Loucy (cell line): ENCODE data around the gene CD86.
"Not testable (repeated sequence)": the region's sequence is repeated elsewhere in the genome, so short reads cannot be mapped to it uniquely, and the experiment has no call there.

Source experiments
- H2AFZ ChIP-seq: fragments of 200-600 bp; sonication (generic); 2 replicates; pipeline ENCODE4 v1.6.0; 2016; ENCODE audit warnings: antibody characterized with exemption, mild to moderate bottlenecking, low read length, moderate library complexity
- H3F3A ChIP-seq: fragments of 200-600 bp; 2 replicates; pipeline ENCODE4 v1.6.0; 2016; ENCODE audit warnings: antibody characterized with exemption, low read depth, mild to moderate bottlenecking
- H3K27me3 ChIP-seq: fragments of 200-600 bp; sonication (generic); 2 replicates; pipeline ENCODE4 v1.6.1; 2014; ENCODE audit warnings: low read length, mild to moderate bottlenecking; ENCODE audit not compliant: insufficient read depth, poor library complexity, severe bottlenecking
- H3K36me3 ChIP-seq: fragments of 200-600 bp; sonication (generic); 2 replicates; pipeline ENCODE4 v1.6.1; 2016; ENCODE audit warnings: low read length; ENCODE audit not compliant: insufficient read depth
- H3K4me1 ChIP-seq: fragments of 200-600 bp; sonication (generic); 2 replicates; pipeline ENCODE4 v1.5.1; 2014; ENCODE audit warnings: low read length, mild to moderate bottlenecking; ENCODE audit not compliant: insufficient read depth, poor library complexity, severe bottlenecking
- H3K4me2 ChIP-seq: fragments of 200-600 bp; sonication (generic); 2 replicates; pipeline ENCODE4 v1.6.0; 2014; ENCODE audit warnings: antibody characterized with exemption, low read length, low read depth, mild to moderate bottlenecking; ENCODE audit not compliant: poor library complexity, severe bottlenecking
- H3K4me3 ChIP-seq: fragments of 200-600 bp; sonication (generic); 2 replicates; pipeline ENCODE4 v1.5.1; 2014; ENCODE audit warnings: low read length, mild to moderate bottlenecking, mixed read lengths; ENCODE audit not compliant: poor library complexity, severe bottlenecking
- H3K79me2 ChIP-seq: fragments of 200-600 bp; sonication (generic); 2 replicates; pipeline ENCODE4 v1.6.1; 2014; ENCODE audit warnings: low read length; ENCODE audit not compliant: insufficient read depth
- H3K9ac ChIP-seq: fragments of 200-600 bp; sonication (generic); 2 replicates; pipeline ENCODE4 v1.6.0; 2014; ENCODE audit warnings: mild to moderate bottlenecking, low read depth, low read length, moderate library complexity; ENCODE audit not compliant: poor library complexity, severe bottlenecking
- H3K9me2 ChIP-seq: fragments of 200-600 bp; sonication (generic); replicated peaks from 2 replicates; pipeline ENCODE4 v1.6.1; 2016; ENCODE audit warnings: low read depth, low read length, mixed read lengths
- H3K9me3 ChIP-seq: fragments of 200-600 bp; sonication (generic); 2 replicates; pipeline ENCODE4 v1.6.1; 2014; ENCODE audit warnings: mild to moderate bottlenecking, antibody characterized with exemption, low read length, low read depth; ENCODE audit not compliant: insufficient read depth
- H4K20me1 ChIP-seq: fragments of 200-600 bp; sonication (generic); 2 replicates; pipeline ENCODE4 v1.6.0; 2014; ENCODE audit warnings: antibody characterized with exemption, low read length, mild to moderate bottlenecking; ENCODE audit not compliant: insufficient read depth, poor library complexity, severe bottlenecking
- CTCF ChIP-seq: fragments of 200-600 bp; sonication (generic); conservative IDR thresholded peaks from 2 replicates; pipeline ENCODE4 v1.5.1; 2014; ENCODE audit warnings: mild to moderate bottlenecking, antibody characterized with exemption, low read length
- EZH2phosphoT487 ChIP-seq: fragments of 200-600 bp; IDR thresholded peaks from 2 replicates; pipeline ENCODE4 v1.6.1; 2018; ENCODE audit warnings: antibody characterized with exemption, mild to moderate bottlenecking, moderate library complexity, borderline replicate concordance

The CD86 gene

GRCh38 chr3:122031123-122031468 lies 24.1 kb upstream of the CD86 start:
- Histone ChIP-seq H2AFZ (peak overlapping the region; percentile 78), H3K9ac (peak overlapping the region; percentile 45), H3F3A (no peaks in the 10 kb centered on the region), H3K27me3 (no peaks in the 10 kb centered on the region), H3K4me3 (peak overlapping the region; percentile 24), H3K36me3 (no peaks in the 10 kb centered on the region), H4K20me1 (no peaks in the 10 kb centered on the region), H3K79me2 (no peaks in the 10 kb centered on the region), H3K4me2 (peak overlapping the region; percentile 63), H3K9me2 (no peaks in the 10 kb centered on the region), H3K9me3 (peaks cover 12% of the 10 kb centered on the region), H3K4me1 (peaks cover 15% of the 10 kb centered on the region)
- no peak for TF ChIP-seq CTCF
- TF ChIP-seq EZH2phosphoT487 = no peak

GRCh38 chr3:122032531-122032930 lies 22.6 kb upstream of the CD86 start:
- no peaks in the 10 kb centered on the region for H3K79me2 ChIP-seq
- no peak overlapping the region for H3K4me3 ChIP-seq
- no peaks in the 10 kb centered on the region for H3K27me3 ChIP-seq
- no peak overlapping the region for H3K4me2 ChIP-seq
- no peak overlapping the region for H3K9ac ChIP-seq
- H3F3A ChIP-seq = no peaks in the 10 kb centered on the region
- H3K9me2 ChIP-seq = no peaks in the 10 kb centered on the region
- peaks cover 19% of the 10 kb centered on the region for H3K9me3 ChIP-seq
- no peak for TF ChIP-seq CTCF
- no peak for TF ChIP-seq EZH2phosphoT487
- no peak overlapping the region for H2AFZ ChIP-seq
- H4K20me1 ChIP-seq = no peaks in the 10 kb centered on the region
- no peaks in the 10 kb centered on the region for H3K36me3 ChIP-seq
- H3K4me1 ChIP-seq = peaks cover 15% of the 10 kb centered on the region

- no peak overlapping the region for H3K4me2 ChIP-seq
- TF ChIP-seq CTCF (no peak), EZH2phosphoT487 (no peak)
- H3F3A ChIP-seq = no peaks in the 10 kb centered on the region
- H2AFZ ChIP-seq = no peak overlapping the region
- H3K79me2 ChIP-seq = no peaks in the 10 kb centered on the region
- H3K4me1 ChIP-seq = peaks cover 15% of the 10 kb centered on the region
- peaks cover 22% of the 10 kb centered on the region for H3K9me3 ChIP-seq
- no peaks in the 10 kb centered on the region for H3K9me2 ChIP-seq
- no peak overlapping the region for H3K4me3 ChIP-seq
- no peak overlapping the region for H3K9ac ChIP-seq
- no peaks in the 10 kb centered on the region for H3K27me3 ChIP-seq
- H4K20me1 ChIP-seq = no peaks in the 10 kb centered on the region
- H3K36me3 ChIP-seq = no peaks in the 10 kb centered on the region
Measured at GRCh38 chr3:122033023-122033422, 22.1 kb upstream of the CD86 start.

- H3K9me3 ChIP-seq, H3K36me3 ChIP-seq, H3K4me2 ChIP-seq, H2AFZ ChIP-seq, H4K20me1 ChIP-seq, H3F3A ChIP-seq, H3K9me2 ChIP-seq, H3K9ac ChIP-seq, H3K4me1 ChIP-seq, H3K79me2 ChIP-seq, H3K4me3 ChIP-seq, H3K27me3 ChIP-seq: not testable (repeated sequence)
Measured at GRCh38 chr3:122047296-122047695, 7.9 kb upstream of the CD86 start.

GRCh38 chr3:122047773-122048172 lies 7.4 kb upstream of the CD86 start:
- H4K20me1 ChIP-seq, H3K36me3 ChIP-seq, H3K4me1 ChIP-seq, H3K27me3 ChIP-seq, H3K79me2 ChIP-seq, H2AFZ ChIP-seq, H3K4me2 ChIP-seq, H3K9me3 ChIP-seq, H3K4me3 ChIP-seq, H3K9ac ChIP-seq, H3F3A ChIP-seq, H3K9me2 ChIP-seq: not testable (repeated sequence)
